Neural crest cell (in vitro differentiated cells): Measurements from ENCODE around the gene ARMH4. TPM values are rescaled to one million over a fixed set of nuclear protein-coding genes. Genes with fewer than 3 reads are reported as not detected.

Experiments
- DNase-seq: peaks from one replicate; pipeline ENCODE4 v3.0.0; 2021; ENCODE audit warnings: low read depth, mixed read lengths, low spot score
- H3K27ac Mint-ChIP-seq: one replicate; pipeline ENCODE4 v1.8.0; 2021; ENCODE audit warnings: mild to moderate bottlenecking, mixed read lengths; ENCODE audit not compliant: unreplicated experiment
- H3K27me3 Mint-ChIP-seq: 2 replicates; pipeline ENCODE4 v1.8.0; 2021; ENCODE audit warnings: low read depth, mild to moderate bottlenecking, mixed read lengths
- H3K36me3 Mint-ChIP-seq: 2 replicates; pipeline ENCODE4 v1.8.0; 2021; ENCODE audit warnings: low read depth, mild to moderate bottlenecking, mixed read lengths
- H3K4me1 Mint-ChIP-seq: 2 replicates; pipeline ENCODE4 v1.8.0; 2021; ENCODE audit warnings: mixed read lengths
- H3K4me3 Mint-ChIP-seq: one replicate; pipeline ENCODE4 v1.8.0; 2021; ENCODE audit warnings: mild to moderate bottlenecking, mixed read lengths
- H3K9me3 Mint-ChIP-seq: 2 replicates; pipeline ENCODE4 v1.8.0; 2021; ENCODE audit warnings: mixed read lengths
- CTCF ChIP-seq: fragments of 200-600 bp; sonication (generic); conservative IDR thresholded peaks from 2 replicates; pipeline ENCODE4 v1.5.0; 2021; ENCODE audit warnings: antibody characterized with exemption, mild to moderate bottlenecking
- total RNA-seq: library from RNA; stranded (reverse); gene quantifications from 2 replicates; pipeline ENCODE4 v1.2.1, GENCODE V29; 2021

ARMH4 gene
- total RNA-seq, 1 donor from 2014 or later, result 36.2 TPM

GRCh38 chr14:57988445-57988844, 163.6 kb downstream of the ARMH4 start:
- no peak overlapping the region for H3K27ac Mint-ChIP-seq

GRCh38 chr14:57987596-57988300, 164.3 kb downstream of the ARMH4 start:
- Mint-ChIP-seq H3K9me3 (no peaks in the 10 kb centered on the region), H3K4me3 (no peak overlapping the region), H3K36me3 (no peaks in the 10 kb centered on the region), H3K27ac (peak overlapping the region; percentile 41), H3K4me1 (peaks cover 8% of the 10 kb centered on the region), H3K27me3 (no peaks in the 10 kb centered on the region)
- no peak for TF ChIP-seq CTCF
- DNase-seq, result no peak

More at GRCh38 chr14:57988445-57988844, 163.6 kb downstream of the ARMH4 start:
- no peak for TF ChIP-seq CTCF
- Mint-ChIP-seq H3K4me3 (no peak overlapping the region), H3K36me3 (no peaks in the 10 kb centered on the region), H3K4me1 (peaks cover 1% of the 10 kb centered on the region), H3K27me3 (no peaks in the 10 kb centered on the region), H3K9me3 (no peaks in the 10 kb centered on the region)
- no peak for DNase-seq

GRCh38 chr14:57987051-57987450, 165.0 kb downstream of the ARMH4 start:
- no peak for DNase-seq
- TF ChIP-seq CTCF, result no peak

GRCh38 chr14:57982804-57983634, 169.0 kb downstream of the ARMH4 start:
- no peaks in the 10 kb centered on the region for H3K36me3 Mint-ChIP-seq
- H3K9me3 Mint-ChIP-seq, result no peaks in the 10 kb centered on the region
- H3K27ac Mint-ChIP-seq, result peak overlapping the region; percentile 14
- no peak for TF ChIP-seq CTCF
- no peak for DNase-seq
- no peaks in the 10 kb centered on the region for H3K27me3 Mint-ChIP-seq
- no peak overlapping the region for H3K4me3 Mint-ChIP-seq
- peaks cover 16% of the 10 kb centered on the region for H3K4me1 Mint-ChIP-seq

More at GRCh38 chr14:57987051-57987450, 165.0 kb downstream of the ARMH4 start:
- no peak overlapping the region for H3K27ac Mint-ChIP-seq
- H3K36me3 Mint-ChIP-seq, result no peaks in the 10 kb centered on the region
- no peak overlapping the region for H3K4me3 Mint-ChIP-seq
- H3K9me3 Mint-ChIP-seq, result no peaks in the 10 kb centered on the region
- H3K27me3 Mint-ChIP-seq, result no peaks in the 10 kb centered on the region
- peaks cover 13% of the 10 kb centered on the region for H3K4me1 Mint-ChIP-seq

GRCh38 chr14:57981817-57982560, 170.0 kb downstream of the ARMH4 start:
- Mint-ChIP-seq H3K27ac (peak overlapping the region; percentile 43), H3K9me3 (no peaks in the 10 kb centered on the region), H3K27me3 (no peaks in the 10 kb centered on the region), H3K4me1 (peaks cover 16% of the 10 kb centered on the region), H3K36me3 (no peaks in the 10 kb centered on the region), H3K4me3 (no peak overlapping the region)
- no peak for DNase-seq
- TF ChIP-seq CTCF, result no peak
